Activated CD8-positive, alpha-beta memory T cell treated with anti-CD3 and anti-CD28 coated beads, Interleukin-2, amount 50 U/mL, for 48 hours (primary cell): Measurements from ENCODE around the gene TEAD1.

Experiments used
- DNase-seq: peaks from one replicate; pipeline ENCODE4 v3.0.0-alpha.2; 2020

Gene TEAD1

DNA sequence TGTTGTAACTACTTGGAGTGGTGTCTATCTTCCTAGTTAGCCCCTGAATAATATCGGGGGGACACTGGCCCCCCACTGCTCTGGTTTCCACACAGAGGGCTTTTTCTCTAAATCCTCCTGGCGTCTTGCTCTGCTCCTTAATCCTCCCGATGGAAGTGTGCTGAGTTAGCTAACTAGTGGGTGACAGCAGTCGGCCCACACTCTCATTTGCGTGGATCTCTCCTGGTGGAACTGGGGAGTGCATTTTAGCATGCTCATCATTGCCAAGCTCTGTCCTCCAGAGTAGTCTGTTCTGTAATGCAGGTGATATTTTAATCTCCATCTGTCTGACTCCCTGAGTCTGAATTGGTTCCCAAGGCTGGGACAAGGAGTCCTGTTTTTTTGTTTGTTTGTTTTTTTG lies 288.8 kb downstream of the TEAD1 start:
- no peak for DNase-seq

DNA sequence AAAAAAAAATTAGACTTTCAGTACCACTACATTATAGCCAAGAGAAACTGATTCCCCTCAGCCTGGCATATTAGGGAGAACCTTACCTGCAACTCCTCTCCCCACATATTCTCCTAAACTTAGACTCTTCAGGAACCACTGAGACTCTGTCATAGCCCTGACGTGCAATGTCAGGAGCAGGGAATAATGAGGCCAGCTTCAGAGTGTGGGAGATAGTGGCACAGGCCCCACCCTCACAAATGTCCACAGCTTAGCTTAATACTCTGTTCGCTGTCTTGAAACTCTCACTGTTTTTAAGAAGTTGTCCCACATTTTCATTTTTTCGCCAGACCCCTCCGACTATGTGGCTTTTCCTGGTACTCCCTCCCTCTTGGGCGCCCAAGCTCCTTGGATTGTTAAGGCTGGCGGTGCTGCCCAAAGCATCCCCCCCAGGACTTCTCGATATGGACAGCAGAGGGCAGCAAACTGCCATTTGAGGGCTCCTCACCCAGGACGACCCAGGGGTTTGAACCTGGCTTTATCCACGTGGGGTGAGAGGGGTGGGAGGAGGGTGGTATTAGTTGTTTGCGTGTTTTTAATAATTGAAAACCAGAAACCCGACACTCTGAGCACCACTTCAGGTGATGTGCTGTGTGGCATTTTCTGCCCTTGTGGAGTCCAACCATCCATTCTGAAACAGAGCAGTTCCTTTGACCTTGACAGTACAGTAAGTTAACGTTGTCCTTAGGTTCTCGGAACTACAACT lies 289.7 kb downstream of the TEAD1 start:
- DNase-seq: peak; percentile 81

DNA sequence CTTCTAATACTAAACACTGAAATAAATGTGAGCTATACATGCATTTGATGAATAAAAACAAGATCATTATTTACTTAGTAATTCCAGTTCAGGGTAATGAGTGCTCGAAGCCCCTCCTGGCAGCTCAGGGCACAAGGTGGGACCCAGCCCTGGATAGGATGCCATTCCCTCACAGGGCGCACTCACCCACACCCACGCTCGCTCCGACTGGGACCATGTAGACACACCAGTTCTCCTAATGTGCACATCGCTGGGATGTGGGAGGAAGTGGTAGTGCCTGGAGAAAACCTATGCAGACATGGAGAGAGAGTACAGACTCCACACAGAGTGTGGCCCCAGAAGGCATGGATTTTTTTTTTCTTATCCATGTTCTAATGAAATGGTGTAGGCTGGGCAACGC lies 290.4 kb downstream of the TEAD1 start:
- no peak for DNase-seq

DNA sequence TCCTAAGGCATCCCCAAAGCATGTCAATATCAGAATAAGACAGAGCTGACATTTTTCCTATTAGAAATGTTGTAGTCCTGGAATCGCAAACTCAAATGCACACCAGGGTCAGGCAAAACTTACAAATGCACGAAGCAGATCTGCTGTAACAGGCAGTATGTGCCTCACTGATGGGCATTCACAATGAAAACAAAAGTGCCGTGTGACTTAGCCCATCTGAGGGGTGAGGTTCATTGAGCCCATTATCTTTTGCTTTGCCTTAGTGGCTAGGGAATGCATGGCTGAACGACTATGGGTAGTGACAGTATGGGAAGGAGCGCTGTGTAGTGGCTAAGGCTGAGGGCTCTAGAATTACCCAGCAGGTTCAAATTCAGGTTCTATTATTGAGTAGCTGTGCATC lies 291.8 kb downstream of the TEAD1 start:
- no peak for DNase-seq

DNA sequence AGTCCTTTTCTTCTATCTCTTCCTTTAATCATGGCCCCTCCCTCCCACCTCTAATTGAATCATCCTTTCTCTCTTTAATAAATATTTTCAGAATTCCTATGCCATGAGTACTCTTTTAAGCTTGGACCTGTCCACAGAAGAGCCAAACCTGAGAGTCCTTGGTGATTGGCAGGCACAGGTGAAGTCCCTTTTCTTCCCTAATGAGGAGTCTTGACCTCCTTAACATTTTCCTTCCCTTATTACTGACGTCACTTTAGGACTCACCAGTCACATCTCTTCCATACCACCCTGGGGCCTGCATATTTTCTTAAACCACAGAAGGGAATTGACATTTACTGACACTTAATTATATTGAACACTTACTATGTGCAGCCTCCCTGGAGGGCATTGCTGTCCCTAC lies 293.9 kb downstream of the TEAD1 start:
- no peak for DNase-seq

DNA sequence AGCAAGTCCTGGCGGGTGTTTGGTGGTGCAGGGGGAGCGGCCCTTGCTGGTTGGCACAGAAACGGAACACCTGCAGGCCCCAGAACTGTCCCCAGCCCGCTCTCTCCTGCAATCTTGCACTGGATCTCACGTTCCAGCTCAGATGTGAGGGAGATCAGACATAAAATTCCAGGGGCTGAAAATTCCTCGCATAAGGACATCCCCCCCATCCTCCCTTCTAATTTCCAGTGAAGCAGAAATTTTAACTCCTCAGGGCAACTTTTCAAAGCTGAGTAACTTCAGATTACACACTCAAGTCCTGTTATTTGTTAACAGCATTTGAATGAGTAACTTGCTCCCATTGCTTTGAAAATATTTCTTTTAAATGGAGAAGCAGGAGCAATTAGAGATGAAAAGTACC lies 294.6 kb downstream of the TEAD1 start:
- DNase-seq: no peak

DNA sequence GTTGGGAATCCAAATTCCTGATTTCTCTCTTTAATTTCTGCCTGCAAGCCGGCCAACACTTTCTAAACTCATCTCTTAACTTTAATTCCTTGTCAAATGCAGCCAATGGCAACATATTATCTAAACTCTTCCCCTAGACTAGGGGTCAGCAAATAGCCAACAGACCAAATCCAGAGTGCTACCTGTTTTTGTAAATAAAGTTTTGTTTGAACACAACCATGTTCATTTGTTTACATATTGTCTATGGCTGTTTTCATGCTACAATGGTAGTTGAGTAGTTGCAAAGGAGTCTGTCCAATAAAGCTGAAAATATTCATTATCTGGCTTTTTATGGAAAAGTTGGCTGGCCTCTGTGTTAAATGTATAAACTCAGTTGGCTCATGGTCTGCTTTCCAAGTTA lies 297.7 kb downstream of the TEAD1 start:
- DNase-seq: no peak

DNA sequence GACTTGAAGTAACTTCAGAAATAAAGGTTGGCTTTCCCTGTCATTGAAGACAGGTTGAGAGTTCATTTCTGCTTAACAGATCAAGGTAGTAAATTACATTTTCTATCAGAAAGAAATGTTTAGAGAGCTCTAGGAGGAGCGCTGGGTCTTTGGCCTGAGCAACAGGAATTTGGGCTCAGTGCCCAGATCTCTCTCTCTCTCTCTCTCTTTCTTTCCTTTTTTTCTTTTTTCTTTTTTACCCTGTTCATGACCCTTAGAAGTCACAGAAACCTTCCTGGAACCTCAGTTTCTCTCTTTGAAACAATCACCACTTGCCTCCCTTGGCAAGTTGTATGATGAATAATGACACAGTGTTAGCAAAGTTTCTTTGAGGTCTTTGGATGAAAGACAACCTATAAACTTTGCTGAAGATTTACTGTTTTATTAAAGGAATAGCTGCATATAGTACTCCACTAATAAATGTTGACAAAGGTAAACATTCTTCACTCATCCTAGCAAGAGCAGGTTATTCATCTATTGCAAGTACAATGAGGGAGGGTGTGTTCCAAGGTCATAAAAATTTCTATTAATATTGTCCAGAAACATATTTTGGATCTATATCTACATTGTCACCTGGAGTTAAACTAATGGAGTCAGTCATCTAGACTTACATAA lies 299.4 kb downstream of the TEAD1 start:
- DNase-seq: no peak

DNA sequence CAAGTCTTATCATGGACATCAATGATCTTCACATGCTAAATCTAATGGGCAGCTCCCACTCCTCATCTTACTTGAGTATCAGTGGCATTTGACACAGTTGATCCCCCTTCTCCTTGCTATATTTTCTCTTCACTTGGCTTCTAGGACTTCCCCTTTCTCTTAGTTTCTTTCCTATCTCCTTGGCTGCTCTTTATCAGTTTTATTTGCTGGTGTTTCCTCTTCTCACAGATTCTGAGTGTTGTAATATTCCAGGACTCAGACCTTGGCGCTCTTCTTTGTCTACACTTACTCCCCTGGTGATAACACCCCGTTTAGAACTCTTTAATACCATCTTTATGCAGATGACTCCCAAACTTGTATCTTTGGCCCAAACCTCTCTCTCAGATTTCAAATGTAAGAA lies 301.0 kb downstream of the TEAD1 start:
- DNase-seq: no peak

DNA sequence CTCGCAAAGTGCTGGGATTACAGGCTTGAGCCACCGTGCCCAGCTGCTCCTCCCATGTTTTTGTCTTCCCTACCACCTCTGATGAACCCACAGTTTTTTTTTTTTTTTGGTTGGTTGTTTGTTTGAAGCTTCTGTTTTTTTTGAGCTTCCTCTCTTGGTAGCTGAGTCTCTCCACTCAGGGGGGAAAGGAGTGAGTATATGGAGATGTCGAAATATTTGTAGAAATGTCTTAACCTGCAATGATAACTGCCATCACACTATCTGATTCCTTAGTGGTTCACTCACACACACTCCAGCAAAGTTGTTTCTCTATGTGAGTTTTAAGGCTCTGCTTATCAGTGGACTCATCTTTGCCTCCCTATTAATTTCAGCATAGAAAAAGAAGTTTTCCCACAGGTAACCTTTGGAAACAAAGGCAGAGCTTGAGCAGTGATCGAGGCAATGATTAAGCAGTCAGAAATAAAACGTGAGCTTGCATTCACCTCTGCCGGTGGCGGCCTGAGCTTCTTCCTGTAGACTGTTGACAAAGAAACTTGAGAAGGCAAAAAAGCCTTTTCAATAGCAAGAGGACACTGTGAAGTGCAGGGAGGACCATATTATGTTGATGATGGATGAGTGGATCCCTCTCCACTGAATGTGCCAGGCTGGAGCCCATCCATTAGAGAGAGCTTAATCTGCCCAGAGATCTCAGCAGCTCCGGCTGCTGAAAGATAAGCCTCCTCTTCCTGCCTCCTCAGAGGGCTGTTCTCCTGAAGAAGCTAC lies 305.9 kb downstream of the TEAD1 start:
- no peak for DNase-seq

DNA sequence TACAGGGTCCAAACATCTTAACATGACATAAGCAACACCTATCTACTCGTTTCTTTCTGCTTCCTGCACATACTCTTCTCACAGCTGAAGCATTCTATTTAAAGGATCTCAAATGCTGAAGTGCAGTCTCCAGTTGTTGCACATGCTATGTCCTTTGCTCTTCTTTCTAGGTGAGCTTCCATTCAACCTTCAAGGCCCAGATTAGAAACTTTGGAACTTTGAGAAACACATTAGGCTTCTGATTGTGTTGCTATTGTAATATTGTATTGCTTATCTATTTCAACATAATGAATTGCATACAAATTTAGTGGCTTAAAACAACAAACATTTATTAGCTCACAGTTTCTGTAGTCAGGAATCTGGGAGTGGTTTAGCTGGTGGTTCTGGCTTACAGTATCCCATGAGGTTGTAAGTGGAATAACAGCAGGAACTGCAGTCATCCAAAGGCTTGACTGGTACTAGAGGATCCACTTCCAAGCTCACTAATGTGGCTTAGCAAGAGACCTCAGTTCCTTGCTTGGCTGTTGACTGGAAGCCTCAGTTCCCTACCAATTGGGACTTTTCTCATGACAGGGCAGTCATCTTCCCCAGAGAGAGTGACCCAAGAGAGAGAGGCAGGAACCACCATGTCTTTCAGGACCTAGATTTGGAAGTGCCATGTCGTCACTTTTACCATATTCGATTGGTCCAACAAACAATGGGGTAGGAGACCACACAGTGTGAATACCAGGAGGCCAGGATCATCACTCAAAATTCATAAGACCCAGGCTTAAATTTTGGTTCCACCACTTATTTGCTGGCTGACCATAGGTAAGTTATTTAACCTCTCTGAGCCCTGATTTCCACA lies 307.7 kb downstream of the TEAD1 start:
- no peak for DNase-seq

DNA sequence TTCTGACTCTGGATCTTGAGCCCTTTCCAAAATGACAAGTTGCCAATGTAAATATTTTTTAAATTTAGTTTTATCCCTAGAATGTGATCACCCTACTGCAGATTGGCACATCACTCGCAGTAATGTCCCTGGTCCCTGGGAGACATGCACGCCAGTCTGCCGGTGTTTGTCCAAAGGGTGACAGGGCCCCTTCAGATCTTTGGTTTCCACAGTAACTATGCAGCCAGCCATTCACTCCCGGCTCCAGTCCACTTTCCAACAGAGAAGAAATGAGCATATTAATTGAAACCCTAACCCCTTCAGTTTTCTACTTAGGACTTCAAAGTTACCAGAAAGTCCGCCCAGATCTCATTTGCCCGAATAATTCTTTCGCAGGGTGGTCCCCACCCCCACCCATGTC lies 309.1 kb downstream of the TEAD1 start:
- no peak for DNase-seq

DNA sequence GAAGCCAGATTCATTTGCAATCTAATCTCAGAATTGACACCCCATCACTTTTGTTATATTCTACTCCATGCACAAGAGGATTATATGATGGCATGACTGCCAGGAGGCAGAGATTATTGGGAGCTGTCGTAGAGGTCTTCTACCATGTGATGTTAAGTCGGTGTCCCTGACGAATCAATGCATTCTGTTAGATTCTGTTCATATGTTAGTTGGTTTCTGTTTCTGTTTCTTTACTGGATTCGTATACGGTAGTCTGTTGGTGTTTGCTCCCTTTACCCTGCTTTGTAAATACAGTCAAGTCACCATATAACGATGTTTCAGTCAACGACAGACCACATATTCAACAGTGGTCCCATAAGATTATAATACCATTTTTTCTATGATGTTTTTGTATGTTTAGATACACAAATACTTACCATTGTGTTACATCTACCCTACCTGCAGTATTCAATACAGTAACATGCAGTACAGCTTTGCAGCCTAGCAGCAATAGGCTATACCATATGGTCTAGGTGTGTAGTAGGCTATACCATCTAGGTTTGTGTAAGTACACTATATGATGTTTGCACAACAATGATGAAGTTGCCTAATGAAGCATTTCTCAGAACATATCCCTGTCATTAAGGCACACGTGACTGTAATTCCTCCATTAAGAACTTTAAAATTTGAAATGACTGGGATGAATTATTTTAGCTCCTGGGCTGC lies 312.1 kb downstream of the TEAD1 start:
- DNase-seq: no peak

DNA sequence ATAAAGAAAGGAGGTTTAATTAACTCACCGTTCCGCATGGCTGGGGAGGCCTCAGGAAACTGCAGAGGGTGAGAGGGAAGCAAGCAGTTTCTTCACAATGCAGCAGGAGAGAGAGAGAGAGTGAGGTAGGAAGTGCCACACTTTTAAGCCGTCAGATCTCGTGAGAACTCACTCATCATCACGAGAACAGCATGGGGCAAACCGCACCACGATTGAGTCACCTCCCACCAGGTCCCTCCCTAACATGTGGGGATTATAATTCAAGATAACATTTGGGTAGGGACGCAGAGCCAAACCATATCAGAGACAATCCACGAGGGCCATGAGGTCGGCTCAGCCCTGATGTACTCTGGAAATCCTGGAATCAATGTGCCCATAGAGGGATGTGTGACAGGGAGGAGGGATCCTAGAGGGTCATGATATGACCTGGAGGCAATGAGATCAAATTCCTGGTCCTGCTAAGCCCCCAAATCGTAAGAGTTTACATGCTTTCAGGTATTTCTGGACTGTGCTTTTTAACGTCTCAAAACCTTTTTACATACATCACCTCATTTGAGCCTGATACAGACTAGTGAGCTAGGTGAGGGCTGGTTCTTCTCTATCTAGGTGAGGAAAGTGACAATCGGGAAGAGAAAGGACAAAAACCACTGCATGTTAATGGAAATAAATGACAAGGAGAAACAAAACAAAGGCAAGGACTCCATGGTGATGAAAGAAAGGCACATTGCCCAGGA lies 315.4 kb downstream of the TEAD1 start:
- DNase-seq: no peak

DNA sequence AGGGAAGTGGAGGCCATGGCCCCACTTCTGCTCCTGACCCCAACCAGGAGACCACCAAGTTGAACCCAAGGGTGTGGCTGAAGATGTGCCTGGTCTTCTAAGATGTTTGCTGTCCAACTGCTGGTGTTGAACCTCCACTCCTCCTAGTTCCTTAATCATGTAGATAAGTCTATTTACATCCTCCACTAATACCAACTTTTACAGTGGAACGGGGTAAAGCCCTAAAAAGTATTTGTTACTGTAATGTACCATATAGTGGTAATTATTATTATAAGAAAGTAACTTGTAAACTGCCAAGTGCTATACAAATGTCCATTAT lies 315.9 kb downstream of the TEAD1 start:
- no peak for DNase-seq

DNA sequence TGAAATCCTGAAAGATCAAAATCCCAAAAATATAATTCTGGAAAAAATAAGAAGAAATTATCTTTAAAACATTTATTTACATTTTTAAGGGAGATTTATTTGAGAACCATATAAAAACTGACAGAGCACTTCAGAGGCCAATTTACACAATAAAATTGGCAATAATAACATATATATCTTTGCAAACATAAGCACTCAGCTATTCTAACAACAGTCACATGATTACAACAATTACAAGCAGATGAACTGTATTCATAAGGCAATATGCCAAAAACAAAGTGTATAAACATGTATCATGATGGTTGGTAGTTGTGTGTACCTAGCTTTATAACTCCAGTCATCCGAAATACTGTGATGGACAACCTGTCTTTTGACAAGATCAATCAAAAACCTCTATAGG lies 317.2 kb downstream of the TEAD1 start:
- DNase-seq: no peak

DNA sequence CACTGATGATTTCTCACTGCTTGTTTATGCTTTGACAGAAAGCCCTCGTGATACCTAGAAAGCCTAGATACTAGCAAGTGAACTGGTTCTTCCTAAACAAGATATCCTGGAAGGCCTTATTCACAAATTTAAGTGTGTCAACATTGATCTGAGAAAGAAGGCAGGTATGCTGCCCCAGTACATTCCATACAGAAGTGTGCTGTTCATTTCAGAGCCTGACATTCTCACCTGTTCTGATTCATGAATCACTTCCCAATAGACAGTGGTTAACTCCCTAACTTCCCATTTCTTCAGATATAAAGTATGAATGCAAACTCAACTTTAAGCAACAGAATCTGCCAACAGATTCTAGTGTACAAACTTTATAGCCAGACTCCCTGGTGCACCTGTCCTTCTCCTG lies 319.4 kb downstream of the TEAD1 start:
- no peak for DNase-seq
